Stimulated activated effector memory CD8-positive, alpha-beta T cell treated with anti-CD3 and anti-CD28 coated beads, Interleukin-12 subunit alpha, Interleukin-12 subunit beta, amount 100 ng/mL, for 72 hours (primary cell): ENCODE measurements around the gene SRGAP3.
A peak's percentile ranks its signal among the peaks of the same experiment; 100 is the strongest.

Experiments
- ATAC-seq: fragments of 150-1000 bp; cut with Tn5 transposase; 2 replicates; pipeline ENCODE4 v1.10.0; 2021
- DNase-seq, 2 donors: peaks; one replicate each; pipeline ENCODE4 v3.0.0; 2021 to 2022; ENCODE audit warnings: low spot score in 2 of 2
- H3K27ac Mint-ChIP-seq: one replicate; pipeline ENCODE4 v1.8.0; 2022; ENCODE audit warnings: mild to moderate bottlenecking, mixed read lengths
- H3K36me3 Mint-ChIP-seq: one replicate; pipeline ENCODE4 v1.8.0; 2022; ENCODE audit warnings: mild to moderate bottlenecking, mixed read lengths
- H3K4me1 Mint-ChIP-seq: one replicate; pipeline ENCODE4 v1.8.0; 2022; ENCODE audit warnings: mixed read lengths
- H3K4me3 Mint-ChIP-seq: one replicate; pipeline ENCODE4 v1.8.0; 2022; ENCODE audit warnings: mild to moderate bottlenecking, mixed read lengths
- H3K9me3 Mint-ChIP-seq: one replicate; pipeline ENCODE4 v1.8.0; 2022; ENCODE audit warnings: mixed read lengths

SRGAP3 gene

DNA sequence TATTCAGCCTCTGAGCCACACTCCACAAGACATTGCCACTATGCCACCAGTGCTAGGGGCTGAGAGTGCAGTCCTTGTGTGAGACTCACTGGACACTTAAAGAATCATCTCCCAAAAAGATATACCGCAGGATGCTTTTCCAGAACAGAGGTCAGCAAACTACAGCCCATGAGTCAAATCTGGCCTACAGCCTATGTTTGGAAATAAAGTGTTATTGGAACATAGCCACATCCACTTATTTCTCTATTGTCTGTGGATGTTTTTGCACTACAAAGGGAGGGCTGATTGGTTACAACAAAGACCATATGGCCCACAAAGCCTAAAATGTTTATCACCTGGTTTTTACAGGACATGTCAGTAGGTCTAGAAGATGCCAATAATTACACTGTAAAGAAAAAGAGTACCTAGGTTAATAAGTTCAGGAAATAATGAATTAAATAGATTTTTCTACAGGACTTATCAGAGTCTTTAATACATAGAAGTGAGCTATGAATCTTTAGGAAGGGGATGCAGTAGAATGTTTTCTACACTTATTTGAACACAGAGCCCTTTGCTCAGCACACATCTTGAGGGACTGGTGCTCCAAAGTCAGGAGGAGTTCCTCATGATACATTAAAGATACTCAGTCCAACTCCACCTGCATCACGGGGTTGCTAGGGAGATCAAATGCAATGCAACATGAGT, 26.3 kb downstream of the SRGAP3 start:
- no peak for ATAC-seq
- no peak overlapping the region for H3K4me3 Mint-ChIP-seq

GRCh38 chr3:9222049-9222448, 27.4 kb downstream of the SRGAP3 start:
- H3K4me1 Mint-ChIP-seq: peaks cover 11% of the 10 kb centered on the region

More for the DNA sequence above, 26.3 kb downstream of the SRGAP3 start:
- no peaks in the 10 kb centered on the region for H3K36me3 Mint-ChIP-seq
- peaks cover 11% of the 10 kb centered on the region for H3K4me1 Mint-ChIP-seq
- no peak overlapping the region for H3K27ac Mint-ChIP-seq
- no peaks in the 10 kb centered on the region for H3K9me3 Mint-ChIP-seq
- no peak for DNase-seq

GRCh38 chr3:9218514-9218846, 31.0 kb downstream of the SRGAP3 start:
- no peak overlapping the region for H3K27ac Mint-ChIP-seq
- no peak for ATAC-seq
- no peak overlapping the region for H3K4me3 Mint-ChIP-seq
- H3K4me1 Mint-ChIP-seq: no peaks in the 10 kb centered on the region
- H3K36me3 Mint-ChIP-seq: no peaks in the 10 kb centered on the region
- no peak for DNase-seq
- H3K9me3 Mint-ChIP-seq: no peaks in the 10 kb centered on the region

More at GRCh38 chr3:9222049-9222448, 27.4 kb downstream of the SRGAP3 start:
- ATAC-seq (no peak), DNase-seq (no peak)
- Mint-ChIP-seq H3K9me3 (no peaks in the 10 kb centered on the region), H3K27ac (no peak overlapping the region), H3K36me3 (no peaks in the 10 kb centered on the region), H3K4me3 (no peak overlapping the region)

DNA sequence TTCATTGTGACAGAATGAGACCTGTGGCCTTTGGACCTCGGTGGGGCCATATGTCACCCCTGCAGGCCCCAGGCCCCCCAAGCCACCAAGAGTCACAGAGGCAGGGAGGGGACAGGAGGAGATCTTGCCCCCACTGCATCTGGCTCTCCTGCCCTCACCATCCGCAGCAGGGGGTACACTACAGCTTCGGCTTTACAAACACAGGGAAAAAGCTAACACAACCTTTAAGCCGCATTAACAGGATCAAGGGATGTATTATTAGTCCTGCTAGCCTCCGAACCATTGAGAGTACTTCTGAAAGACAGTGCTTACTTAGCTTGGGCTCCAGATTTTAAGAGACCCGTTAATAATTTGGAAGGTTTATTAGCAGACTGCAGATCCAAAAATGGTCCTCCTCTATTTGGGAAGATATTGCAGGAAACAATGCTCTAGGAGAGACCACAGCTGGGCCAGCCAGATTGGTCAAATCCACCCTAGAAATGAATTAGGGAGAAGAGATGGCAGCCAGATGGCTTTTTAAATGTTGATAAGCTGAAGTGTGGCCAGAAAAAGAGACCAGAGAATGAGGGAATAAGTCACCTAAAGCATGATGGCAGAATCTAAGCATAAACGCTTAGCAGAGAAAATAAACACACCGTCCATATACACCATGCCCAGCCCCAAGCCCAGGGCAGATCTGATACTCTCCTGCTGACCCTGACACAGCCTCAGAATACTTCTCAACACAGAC, 31.5 kb downstream of the SRGAP3 start:
- ATAC-seq: no peak
- H3K27ac Mint-ChIP-seq: no peak overlapping the region
- no peak for DNase-seq
- H3K4me1 Mint-ChIP-seq: no peaks in the 10 kb centered on the region
- no peak overlapping the region for H3K4me3 Mint-ChIP-seq
- no peaks in the 10 kb centered on the region for H3K36me3 Mint-ChIP-seq
- H3K9me3 Mint-ChIP-seq: no peaks in the 10 kb centered on the region

DNA sequence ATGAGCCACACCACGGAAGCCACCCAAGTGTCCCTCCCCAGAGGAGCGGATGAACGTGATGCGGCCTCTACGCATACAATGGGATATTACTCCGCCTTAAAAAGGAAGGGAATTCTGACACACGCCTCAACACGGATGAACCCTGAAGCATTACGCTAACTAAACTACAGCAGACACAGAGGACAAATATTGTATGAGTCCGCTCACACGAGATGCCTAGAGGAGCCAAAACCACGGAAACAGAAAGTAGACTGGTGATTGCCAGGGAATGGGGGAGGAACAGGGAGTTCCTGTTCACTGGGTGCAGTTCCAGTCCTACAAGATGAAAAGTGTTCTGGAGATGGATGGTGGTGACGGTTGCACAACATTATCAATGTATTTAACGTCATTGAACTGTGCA, 32.7 kb downstream of the SRGAP3 start:
- H3K9me3 Mint-ChIP-seq: no peaks in the 10 kb centered on the region
- no peak overlapping the region for H3K27ac Mint-ChIP-seq
- H3K4me3 Mint-ChIP-seq: no peak overlapping the region
- ATAC-seq (no peak), DNase-seq (no peak)
- H3K4me1 Mint-ChIP-seq: no peaks in the 10 kb centered on the region
- H3K36me3 Mint-ChIP-seq: no peaks in the 10 kb centered on the region

DNA sequence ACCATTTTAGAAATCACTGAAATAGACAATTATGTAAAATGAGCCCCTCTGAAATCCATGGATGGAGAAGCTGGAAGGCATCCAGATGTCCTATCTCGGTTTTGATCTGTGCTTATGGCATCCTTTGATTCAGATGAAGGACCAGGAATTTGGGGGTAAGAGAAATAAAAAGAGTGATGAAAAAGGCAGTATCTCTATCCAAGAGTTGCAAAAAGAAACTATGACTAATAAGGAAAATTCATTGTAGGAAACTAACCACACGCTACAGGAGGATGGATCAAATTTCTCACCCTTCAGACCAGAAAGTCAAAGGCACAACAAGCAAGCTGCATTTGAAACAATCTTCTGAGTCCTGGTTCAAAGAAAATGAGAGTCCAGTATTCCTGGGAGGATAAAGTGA, 34.8 kb downstream of the SRGAP3 start:
- Mint-ChIP-seq H3K4me3 (no peak overlapping the region), H3K27ac (no peak overlapping the region), H3K9me3 (no peaks in the 10 kb centered on the region), H3K4me1 (no peaks in the 10 kb centered on the region), H3K36me3 (no peaks in the 10 kb centered on the region)
- ATAC-seq (no peak), DNase-seq (no peak)

DNA sequence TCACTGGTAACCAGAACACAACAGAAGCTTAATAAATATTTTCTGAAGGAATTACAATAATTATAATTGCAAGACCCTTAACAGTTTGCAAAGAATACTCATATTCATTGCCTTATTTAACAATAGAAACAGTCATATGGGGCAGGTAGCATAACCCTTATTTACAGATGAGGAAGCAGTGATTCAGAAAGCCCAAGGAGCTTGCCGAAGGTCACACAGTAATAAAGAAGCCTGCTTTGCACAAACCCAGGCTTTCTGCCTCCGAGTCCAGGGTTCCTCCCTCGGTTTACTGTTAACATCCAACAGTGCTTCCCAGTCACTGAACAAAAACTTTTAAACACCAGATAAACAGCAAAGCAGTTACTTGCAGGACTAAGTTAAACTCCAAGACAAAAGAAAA, 35.3 kb downstream of the SRGAP3 start:
- ATAC-seq (no peak), DNase-seq (no peak)
- no peaks in the 10 kb centered on the region for H3K36me3 Mint-ChIP-seq
- no peaks in the 10 kb centered on the region for H3K4me1 Mint-ChIP-seq
- H3K4me3 Mint-ChIP-seq: no peak overlapping the region
- H3K27ac Mint-ChIP-seq: no peak overlapping the region
- no peaks in the 10 kb centered on the region for H3K9me3 Mint-ChIP-seq

DNA sequence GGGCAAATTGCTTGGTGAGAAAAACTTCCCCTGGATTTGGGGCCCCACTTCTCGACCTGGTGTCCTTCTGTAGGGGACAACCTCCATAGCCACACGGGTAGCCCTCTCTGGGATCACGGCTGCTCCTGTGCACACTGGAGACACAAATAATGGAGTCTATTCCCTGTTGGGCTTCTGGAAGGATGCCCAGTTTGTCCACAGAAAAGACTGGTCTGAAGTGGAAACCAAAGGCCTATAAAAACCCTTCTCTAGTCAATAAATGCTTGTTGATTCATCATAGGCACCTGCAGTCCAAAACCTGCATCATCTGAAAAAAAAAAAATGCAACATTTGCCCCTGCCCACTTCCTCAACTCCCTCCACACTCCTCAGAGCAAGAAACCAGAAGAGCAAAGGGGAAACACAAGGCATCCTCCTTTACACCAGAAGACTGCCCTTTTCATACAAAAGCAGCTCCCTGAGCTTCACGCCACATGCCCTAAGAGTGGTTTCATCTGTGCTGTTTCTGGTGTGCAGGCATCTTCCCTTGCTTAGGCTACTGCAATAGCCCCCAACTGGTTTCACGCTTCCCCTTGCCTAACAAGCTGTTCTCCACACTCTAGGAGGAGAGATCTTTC, 36.3 kb downstream of the SRGAP3 start:
- Mint-ChIP-seq H3K27ac (no peak overlapping the region), H3K4me1 (no peaks in the 10 kb centered on the region), H3K36me3 (no peaks in the 10 kb centered on the region), H3K9me3 (no peaks in the 10 kb centered on the region), H3K4me3 (no peak overlapping the region)
- ATAC-seq (no peak), DNase-seq (no peak)

DNA sequence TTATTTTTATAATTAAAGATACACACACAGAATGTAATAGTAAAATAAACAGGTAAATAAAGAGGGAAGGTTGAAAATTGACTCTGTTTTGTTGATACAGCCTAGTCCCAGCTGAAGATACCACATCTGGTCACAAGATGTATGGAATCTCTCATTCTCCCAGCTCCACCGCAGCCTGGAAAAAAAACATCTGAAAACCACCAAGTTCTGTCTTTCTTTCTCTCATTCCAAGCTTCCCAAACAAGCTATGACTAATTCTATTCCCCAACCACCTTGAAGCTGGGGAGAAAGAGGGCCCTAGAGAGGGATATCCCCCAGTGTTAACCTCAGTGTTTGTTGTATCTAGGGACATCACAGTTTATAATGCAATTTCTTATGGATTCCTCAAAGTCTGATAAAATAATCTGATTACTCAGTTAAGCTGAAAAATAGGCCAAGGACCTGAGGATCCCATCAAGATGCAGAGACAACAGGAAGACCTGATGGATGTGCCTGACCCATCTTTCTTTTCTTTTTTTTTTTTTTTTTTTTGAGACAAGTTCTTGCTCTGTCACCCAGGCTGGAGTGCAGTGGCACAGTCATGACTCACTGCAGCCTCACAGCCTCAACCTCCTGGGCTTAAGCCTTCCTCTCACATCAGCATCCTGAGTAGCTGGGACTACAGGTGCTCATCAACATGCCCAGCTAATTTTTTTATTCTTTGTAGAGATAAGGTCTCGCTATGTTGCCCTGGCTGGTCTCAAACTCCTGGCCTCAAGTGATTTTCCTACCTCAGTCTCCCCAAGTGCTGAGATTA, 38.1 kb downstream of the SRGAP3 start:
- Mint-ChIP-seq H3K27ac (no peak overlapping the region), H3K9me3 (no peaks in the 10 kb centered on the region), H3K4me1 (no peaks in the 10 kb centered on the region), H3K4me3 (no peak overlapping the region), H3K36me3 (no peaks in the 10 kb centered on the region)
- peak; percentile 52 for ATAC-seq
- DNase-seq: no peak

- H3K36me3 Mint-ChIP-seq: no peaks in the 10 kb centered on the region
- H3K9me3 Mint-ChIP-seq: no peaks in the 10 kb centered on the region
- H3K4me1 Mint-ChIP-seq: no peaks in the 10 kb centered on the region
- ATAC-seq (no peak), DNase-seq (no peak)
- H3K27ac Mint-ChIP-seq: no peak overlapping the region
- no peak overlapping the region for H3K4me3 Mint-ChIP-seq
Observed at GRCh38 chr3:9209777-9210176, 39.7 kb downstream of the SRGAP3 start.

GRCh38 chr3:9208605-9209152, 40.8 kb downstream of the SRGAP3 start:
- no peaks in the 10 kb centered on the region for H3K36me3 Mint-ChIP-seq
- H3K27ac Mint-ChIP-seq: no peak overlapping the region
- DNase-seq (no peak), ATAC-seq (no peak)
- no peaks in the 10 kb centered on the region for H3K9me3 Mint-ChIP-seq
- H3K4me3 Mint-ChIP-seq: no peak overlapping the region
- no peaks in the 10 kb centered on the region for H3K4me1 Mint-ChIP-seq

DNA sequence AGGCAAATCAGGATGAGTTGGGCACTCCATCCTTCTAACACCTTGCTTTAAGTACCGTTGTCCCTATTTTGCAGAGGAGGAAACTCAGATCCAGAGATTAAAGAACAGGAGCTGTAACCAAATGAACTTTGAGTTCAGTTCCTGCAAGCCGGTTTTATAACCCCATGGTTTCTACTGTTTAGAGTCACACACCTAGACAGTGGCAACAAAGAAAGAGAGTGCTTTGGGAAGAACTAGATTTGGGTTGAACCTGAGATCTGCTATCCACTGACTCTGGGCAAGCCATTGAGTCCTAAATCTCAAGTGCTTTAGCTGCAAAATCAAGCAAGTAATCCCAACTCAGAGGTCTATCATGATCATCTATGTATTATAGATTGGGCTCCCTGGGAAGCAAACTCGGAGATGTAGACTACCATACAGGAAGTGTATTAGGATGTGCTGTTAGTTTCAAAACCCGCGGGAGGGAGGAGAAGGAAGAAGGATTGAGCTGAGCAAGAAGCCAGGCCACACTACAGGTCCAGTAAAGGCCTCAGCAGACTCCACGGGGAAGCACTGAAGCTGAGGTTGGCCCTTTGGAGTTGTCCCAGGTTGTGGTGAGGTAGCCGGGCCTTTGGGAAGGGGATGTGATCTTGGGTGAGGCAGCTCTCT, 42.2 kb downstream of the SRGAP3 start:
- Mint-ChIP-seq H3K27ac (no peak overlapping the region), H3K9me3 (no peaks in the 10 kb centered on the region)

DNA sequence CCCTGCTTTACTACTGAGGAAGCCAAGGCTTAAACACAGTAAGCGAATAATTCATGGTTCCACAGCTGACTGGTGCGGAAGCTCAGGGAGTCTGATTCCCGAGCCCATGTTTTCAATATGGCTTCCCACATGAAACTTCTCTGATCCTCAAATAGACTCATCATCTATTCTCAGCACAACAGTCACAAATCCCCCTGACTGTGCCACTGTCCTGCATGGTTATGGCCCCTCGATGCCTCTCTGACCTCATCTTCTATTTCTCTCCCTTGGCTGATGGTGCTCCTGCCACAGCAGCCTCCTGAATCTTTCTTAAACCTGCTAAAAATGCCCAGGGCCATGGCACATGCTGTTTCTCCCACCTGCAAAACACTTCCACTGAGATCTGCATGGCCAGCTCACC, 43.2 kb downstream of the SRGAP3 start:
- Mint-ChIP-seq H3K36me3 (no peaks in the 10 kb centered on the region), H3K27ac (peak overlapping the region; percentile 10), H3K9me3 (no peaks in the 10 kb centered on the region), H3K4me3 (no peak overlapping the region), H3K4me1 (no peaks in the 10 kb centered on the region)
- ATAC-seq (no peak), DNase-seq (no peak)

More for the DNA sequence above, 42.2 kb downstream of the SRGAP3 start:
- no peak for ATAC-seq
- DNase-seq: no peak
- no peaks in the 10 kb centered on the region for H3K4me1 Mint-ChIP-seq
- H3K4me3 Mint-ChIP-seq: no peak overlapping the region
- no peaks in the 10 kb centered on the region for H3K36me3 Mint-ChIP-seq

GRCh38 chr3:9205345-9206143, 43.9 kb downstream of the SRGAP3 start:
- Mint-ChIP-seq H3K9me3 (no peaks in the 10 kb centered on the region), H3K27ac (no peak overlapping the region), H3K4me1 (no peaks in the 10 kb centered on the region), H3K4me3 (no peak overlapping the region), H3K36me3 (no peaks in the 10 kb centered on the region)
- DNase-seq: no peak
- peak; percentile 62 for ATAC-seq
